ENCODE measurements around the gene TYRP1. TPM values are rescaled to one million over a fixed set of nuclear protein-coding genes. Genes with fewer than 3 reads are reported as not detected.

The TYRP1 gene, protein sequence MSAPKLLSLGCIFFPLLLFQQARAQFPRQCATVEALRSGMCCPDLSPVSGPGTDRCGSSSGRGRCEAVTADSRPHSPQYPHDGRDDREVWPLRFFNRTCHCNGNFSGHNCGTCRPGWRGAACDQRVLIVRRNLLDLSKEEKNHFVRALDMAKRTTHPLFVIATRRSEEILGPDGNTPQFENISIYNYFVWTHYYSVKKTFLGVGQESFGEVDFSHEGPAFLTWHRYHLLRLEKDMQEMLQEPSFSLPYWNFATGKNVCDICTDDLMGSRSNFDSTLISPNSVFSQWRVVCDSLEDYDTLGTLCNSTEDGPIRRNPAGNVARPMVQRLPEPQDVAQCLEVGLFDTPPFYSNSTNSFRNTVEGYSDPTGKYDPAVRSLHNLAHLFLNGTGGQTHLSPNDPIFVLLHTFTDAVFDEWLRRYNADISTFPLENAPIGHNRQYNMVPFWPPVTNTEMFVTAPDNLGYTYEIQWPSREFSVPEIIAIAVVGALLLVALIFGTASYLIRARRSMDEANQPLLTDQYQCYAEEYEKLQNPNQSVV
- total RNA-seq (under 1 TPM in 2 of 9 donors, not detected in 7; 0.11 to 0.12 TPM), polyA plus RNA-seq (not detected)
- long read RNA-seq, donor 1: 0 reads
- long read RNA-seq, donor 2: 0 reads
- long read RNA-seq, donor 3: 0 reads
- long read RNA-seq, donor 4: 0 reads
- long read RNA-seq, donor 5: 0 reads
- long read RNA-seq, donor 6, partial matches to known transcripts: 1 of 1 reads
- long read RNA-seq, donor 6, other reads (novel, unspliced or antisense): 0 of 1 reads
- long read RNA-seq, donor 7: 0 reads
- long read RNA-seq, donor 8: 0 reads
- long read RNA-seq, donor 9: 0 reads
- long read RNA-seq, donor 10: 0 reads

- Histone ChIP-seq H3K27me3 (no peaks in the 10 kb centered on the region), H3K27ac (no peak within 1 kb of the TSS), H3K4me1 (replicated peaks in 1 of 2) (no peaks in the 10 kb centered on the region), H3K4me3 (no peak within 1 kb of the TSS), H3K9me3 (replicated peaks in 1 of 3) (no peaks in the 10 kb centered on the region), H3K36me3 (replicated peaks in 1 of 2) (no peaks in the 10 kb centered on the region)
- intact Hi-C loops (cut with DNase I): no loop called here
- no peak for DNase-seq
- WGBS, 4 donors: 76 to 85% (median 80%) methylated on average over 3 of the region's 3 CpGs
- TF ChIP-seq CTCF (IDR thresholded peaks at IDR 0.05): no peak
- TF ChIP-seq POLR2A (IDR thresholded peaks at IDR 0.05): no peak
These were observed at the start of gene TYRP1 for GRCh38 chr9:12693141-12693540. Gene TYRP1, plus strand, starts transcription at chr9:12693385. Its CDS starts 612 bp downstream, at chr9:12693997.

GRCh38 chr9:12643686-12644085, 49.5 kb upstream of the TYRP1 start:
- Histone ChIP-seq H3K27me3 (no peaks in the 10 kb centered on the region), H3K36me3 (replicated peaks in 1 of 2) (no peaks in the 10 kb centered on the region), H3K27ac (no peak overlapping the region), H3K4me1 (replicated peaks in 1 of 2) (no peaks in the 10 kb centered on the region), H3K4me3 (no peak overlapping the region), H3K9me3 (replicated peaks in 1 of 3) (no peaks in the 10 kb centered on the region)
- TF ChIP-seq POLR2A (IDR thresholded peaks at IDR 0.05): no peak
- no peak for TF ChIP-seq CTCF (IDR thresholded peaks at IDR 0.05)
- no peak for DNase-seq
- intact Hi-C loops (cut with DNase I): no loop called here

DNA sequence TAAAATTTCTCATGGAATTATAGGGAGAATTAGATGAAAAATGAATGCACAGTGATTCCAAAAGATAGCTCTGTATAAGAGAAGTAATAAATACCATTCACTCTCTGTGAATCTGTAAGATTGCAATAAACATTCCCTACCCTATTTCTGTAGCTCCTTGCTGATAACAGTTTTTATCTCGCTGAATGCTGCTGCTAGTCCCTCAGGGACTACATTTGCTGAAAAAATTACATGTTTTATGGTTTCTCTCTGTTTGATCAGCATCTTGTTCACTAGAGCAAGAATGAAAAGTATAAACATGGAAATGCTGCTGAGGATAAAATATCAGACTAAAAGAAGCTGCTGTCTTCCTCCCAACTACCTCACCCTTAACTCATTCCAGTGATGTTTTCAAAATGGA, 44.3 kb upstream of the TYRP1 start:
- WGBS, 4 donors: 21 to 50% (median 46%) methylated on average over 1 of the region's 1 CpG
- Histone ChIP-seq H3K27me3 (no peaks in the 10 kb centered on the region), H3K9me3 (replicated peaks in 1 of 3) (no peaks in the 10 kb centered on the region), H3K4me1 (replicated peaks in 1 of 2) (no peaks in the 10 kb centered on the region), H3K4me3 (no peak overlapping the region), H3K36me3 (replicated peaks in 1 of 2) (no peaks in the 10 kb centered on the region), H3K27ac (no peak overlapping the region)
- intact Hi-C loops (cut with DNase I): no loop called here
- no peak for DNase-seq
- TF ChIP-seq POLR2A (IDR thresholded peaks at IDR 0.05) (no peak), CTCF (IDR thresholded peaks at IDR 0.05) (no peak)

DNA sequence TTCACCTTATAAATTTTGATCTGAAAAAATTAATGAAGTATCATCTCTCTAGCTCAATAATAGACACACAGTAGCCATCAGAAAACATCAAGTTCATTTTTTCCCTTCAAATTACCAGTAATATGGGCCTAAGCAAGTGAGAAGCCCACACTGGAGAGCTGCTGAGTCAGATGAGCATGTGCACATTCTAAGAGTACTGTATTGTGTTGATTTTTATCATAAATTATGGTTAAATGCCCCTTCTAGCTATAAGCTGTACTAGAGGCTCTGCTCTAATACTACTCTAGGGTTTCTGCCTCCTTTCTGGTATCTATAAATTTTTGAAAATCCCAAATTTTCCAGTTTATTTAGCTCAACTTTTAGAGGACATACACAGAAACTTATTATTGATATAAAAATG, 42.1 kb upstream of the TYRP1 start:
- DNase-seq: no peak
- no peaks in the 10 kb centered on the region for H3K27me3 ChIP-seq
- no peak overlapping the region for H3K4me3 ChIP-seq
- TF ChIP-seq CTCF (IDR thresholded peaks at IDR 0.05): no peak
- TF ChIP-seq POLR2A (IDR thresholded peaks at IDR 0.05): no peak
- H3K27ac ChIP-seq: no peak overlapping the region
- no peaks in the 10 kb centered on the region for H3K4me1 ChIP-seq (replicated peaks in 1 of 2)
- H3K36me3 ChIP-seq (replicated peaks in 1 of 2): no peaks in the 10 kb centered on the region
- intact Hi-C loops (cut with DNase I): no loop called here
- H3K9me3 ChIP-seq (replicated peaks in 1 of 3): no peaks in the 10 kb centered on the region
